OCI-LY3 (cell line): ENCODE data around the gene LRP5.

Experiments
- CTCF ChIP-seq: fragments of 200-600, 300-600 bp; sonication (generic); IDR thresholded peaks from 2 replicates; pipeline ENCODE4 v1.5.1; 2014; ENCODE audit warnings: antibody characterized with exemption, low read length, low read depth
- EZH2phosphoT487 ChIP-seq: fragments of 200-600 bp; shearing (Covaris generic); IDR thresholded peaks from 2 replicates; pipeline ENCODE4 v1.6.1; 2018; ENCODE audit warnings: antibody characterized with exemption, mixed run types, low read depth

GRCh38 chr11:68424981-68425865, 112.8 kb downstream of the LRP5 start:
- no peak for TF ChIP-seq CTCF
- TF ChIP-seq EZH2phosphoT487: no peak
